ENCODE results near the gene PRKAG2.

GRCh38 chr7:151729521-151729921 lies 147.4 kb downstream of the PRKAG2 start:
- TF ChIP-seq CTCF (IDR thresholded peaks at IDR 0.05; ENCODE audit: low read depth, low read length, poor library complexity, severe bottlenecking), result no peak
- no peak for TF ChIP-seq EZH2phosphoT487 (IDR thresholded peaks at IDR 0.05; ENCODE audit: borderline replicate concordance, low read length)

Measured in DOHH2 (cell line).